Breast epithelium (tissue), 4 donors: ENCODE results near the gene ATP2B2. TPM values are rescaled to one million over a fixed set of nuclear protein-coding genes. Genes with fewer than 3 reads are reported as not detected.
A peak's percentile ranks its signal among the peaks of the same experiment; 100 is the strongest.

ENCODE experiments used
- DNase-seq, 2 donors: peaks; one replicate each; pipeline ENCODE4 v3.0.0-alpha.2; 2019; ENCODE audit warnings: low spot score in 2 of 2
- H3K27ac ChIP-seq, 2 donors: fragments of 200-600 bp; sonication (generic) in 1 of 2; one replicate each; pipeline ENCODE4 v1.5.1; 2016 to 2019; ENCODE audit warnings: mild to moderate bottlenecking in 1 of 2
- H3K27me3 ChIP-seq, 2 donors: fragments of 200-600 bp; sonication (generic) in 1 of 2; one replicate each; pipeline versions ENCODE4 v1.5.1 to v1.6.0; 2017 to 2019; ENCODE audit warnings: control low read depth in 1 of 2, mild to moderate bottlenecking in 1 of 2
- H3K36me3 ChIP-seq: fragments of 200-600 bp; one replicate; pipeline ENCODE4 v1.5.1; 2019
- H3K4me1 ChIP-seq, 2 donors: fragments of 200-600 bp; sonication (generic); one replicate each; pipeline ENCODE4 v1.5.1; 2016 to 2019; ENCODE audit warnings: control low read depth in 1 of 2
- H3K4me3 ChIP-seq, 3 donors: fragments of 200-600 bp; sonication (generic); 1 replicate in 2 of 3; 2 replicates in 1 of 3; pipeline ENCODE4 v1.5.1; 2016 to 2019; ENCODE audit warnings: mild to moderate bottlenecking in 3 of 3, moderate library complexity in 2 of 3
- H3K9me3 ChIP-seq, 2 donors: fragments of 200-600 bp; sonication (generic) in 1 of 2; one replicate each; pipeline ENCODE4 v1.5.1; 2016 to 2019; ENCODE audit warnings: control low read depth in 1 of 2
- CTCF ChIP-seq, 3 donors: fragments of 450-650 bp; IDR thresholded peaks; one replicate each; pipeline ENCODE4 v1.5.1; 2016 to 2017; ENCODE audit warnings: antibody characterized with exemption in 3 of 3, mild to moderate bottlenecking in 3 of 3, moderate library complexity in 3 of 3
- POLR2A ChIP-seq: fragments of 450-650 bp; IDR thresholded peaks from one replicate; pipeline ENCODE4 v1.6.1; 2016; ENCODE audit warnings: antibody characterized with exemption, mild to moderate bottlenecking, moderate library complexity
- POLR2AphosphoS5 ChIP-seq, 3 donors: sonication (generic); formaldehyde crosslinking; IDR thresholded peaks; one replicate each; pipeline ENCODE4 v1.6.1; 2017; ENCODE audit warnings: antibody characterized with exemption in 3 of 3
- intact Hi-C: fragments of 100-400 bp; cut with DNase I; formaldehyde crosslinking; loops from one replicate; pipeline ENCODE4 v1.15.1; 2023; ENCODE audit warnings: low total_unique reads
- total RNA-seq, 3 donors: library from RNA; depleted of rRNA; stranded (reverse); fragments of >200 nt; gene quantifications; one replicate each; pipeline ENCODE4 v1.1.0, GENCODE V29; 2016

ATP2B2 gene
- total RNA-seq, 3 donors from 2014 or later, result under 0.01 to 0.15 TPM; not detected in 1

DNA sequence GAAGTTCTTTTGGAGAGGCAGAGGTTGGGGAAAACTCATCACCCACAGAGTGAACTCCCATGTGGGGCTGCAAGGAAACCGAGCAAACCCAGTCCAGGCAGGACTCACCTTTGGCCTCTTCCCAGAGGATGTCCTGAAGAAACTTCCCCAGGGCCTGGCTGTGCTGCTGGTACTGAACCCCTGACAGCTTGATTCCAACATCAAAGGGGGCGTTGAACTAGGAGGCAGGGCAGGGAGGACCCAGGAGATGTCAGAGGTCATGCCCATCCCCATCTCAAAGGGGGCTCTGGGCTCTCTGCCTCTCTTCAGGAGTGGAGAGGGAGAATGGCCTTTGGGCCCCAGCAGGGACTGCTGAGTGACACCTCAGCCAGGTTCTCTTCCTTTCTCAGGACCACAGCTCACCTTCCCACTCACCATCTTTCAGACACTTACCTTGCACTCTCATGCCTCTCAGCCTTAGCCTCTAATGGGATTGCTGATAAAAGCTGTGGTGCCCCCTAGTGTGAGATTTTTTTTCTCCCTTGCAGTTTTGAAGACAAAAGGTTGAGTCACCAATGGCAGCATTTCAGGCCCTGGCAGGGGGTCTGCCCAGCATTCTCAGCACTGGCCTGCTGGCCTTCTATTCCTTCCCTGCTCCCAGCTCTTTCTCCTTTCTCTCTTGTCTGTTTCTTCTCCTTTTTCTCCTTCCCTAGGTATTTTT is 218.6 kb downstream of the ATP2B2 start:
- Histone ChIP-seq H3K27me3 (no peaks in the 10 kb centered on the region), H3K27ac (peak overlapping the region; percentile 21 to 22), H3K9me3 (no peaks in the 10 kb centered on the region), H3K4me1 (peaks cover 0 to 8% of the 10 kb centered on the region in 2 donors), H3K36me3 (no peaks in the 10 kb centered on the region), H3K4me3 (no peak overlapping the region)
- DNase-seq, result no peak
- TF ChIP-seq POLR2AphosphoS5 (IDR thresholded peaks at IDR 0.05) (no peak), CTCF (IDR thresholded peaks at IDR 0.05) (peak in 1 of 3 donors; percentile 12)
- intact Hi-C loops, result no loop called here

DNA sequence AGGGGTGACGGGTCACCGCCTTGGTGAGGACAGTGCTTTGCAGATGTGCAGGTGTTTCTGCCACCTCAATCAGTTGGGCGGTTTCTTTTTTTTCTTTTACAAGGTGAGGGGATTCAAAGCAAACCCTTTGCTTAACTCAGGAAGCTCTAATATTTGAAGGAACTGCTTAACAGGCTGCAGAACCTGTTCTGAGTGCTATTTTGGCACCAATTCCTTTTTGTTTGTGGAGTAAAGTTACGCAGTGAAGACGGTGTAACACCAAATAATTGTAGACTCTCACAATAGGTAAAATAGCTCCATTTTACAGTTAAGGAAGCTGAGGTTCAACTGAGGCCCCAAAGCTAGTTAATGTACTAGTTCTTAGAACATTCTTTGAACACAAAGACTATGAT is 219.3 kb downstream of the ATP2B2 start:
- no peak for TF ChIP-seq CTCF (IDR thresholded peaks at IDR 0.05)
- TF ChIP-seq POLR2A, result no peak
- no peak for TF ChIP-seq POLR2AphosphoS5 (IDR thresholded peaks at IDR 0.05)
- peak overlapping the region; percentile 21 to 22 for H3K27ac ChIP-seq
- no peaks in the 10 kb centered on the region for H3K36me3 ChIP-seq
- no peaks in the 10 kb centered on the region for H3K9me3 ChIP-seq
- no peak for DNase-seq
- H3K4me3 ChIP-seq, result no peak overlapping the region
- H3K27me3 ChIP-seq, result no peaks in the 10 kb centered on the region
- H3K4me1 ChIP-seq, result peaks cover 0 to 8% of the 10 kb centered on the region in 2 donors
- intact Hi-C loops, result no loop called here

DNA sequence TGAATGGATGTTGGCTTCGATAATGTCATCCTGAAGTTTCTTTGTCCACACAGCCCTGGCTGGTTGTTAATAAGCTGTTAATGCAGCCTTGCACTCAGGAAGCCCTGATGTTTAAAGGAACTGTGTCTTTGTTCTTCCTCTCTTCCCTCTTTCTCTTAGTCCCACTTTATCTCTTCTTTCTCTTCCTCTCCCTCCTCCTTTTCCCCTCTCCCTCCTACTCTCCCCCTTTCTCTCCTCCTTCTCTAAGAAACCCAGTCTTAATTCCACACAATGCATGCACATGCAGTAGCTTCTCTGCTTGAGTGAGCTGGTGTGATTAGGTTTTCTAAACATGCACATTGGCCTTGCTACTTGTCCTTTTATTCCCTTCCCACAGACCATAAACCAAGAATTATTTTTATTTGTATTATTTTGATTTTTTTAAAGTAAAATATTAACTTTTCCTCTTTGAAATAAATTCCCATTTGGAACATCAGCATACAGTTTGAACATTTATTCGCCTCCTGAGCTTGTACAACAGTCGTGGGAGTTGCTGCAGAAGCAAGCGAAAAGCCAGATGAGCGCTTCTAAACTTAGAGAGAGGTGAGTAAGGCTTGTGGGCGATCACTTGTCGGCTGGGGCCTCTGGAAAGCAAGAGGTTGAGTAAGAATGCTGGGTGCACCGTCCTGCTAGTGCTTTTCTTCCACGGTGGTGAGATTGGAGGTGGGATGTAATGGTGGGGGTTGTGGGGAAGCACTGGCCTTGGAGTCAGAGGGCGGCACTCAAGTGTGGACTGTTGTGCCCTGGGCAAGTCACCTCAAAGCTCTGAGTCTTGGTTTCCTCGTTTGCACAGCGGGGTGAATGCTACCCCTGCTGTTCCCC is 219.9 kb downstream of the ATP2B2 start:
- H3K4me1 ChIP-seq, result peaks cover 0 to 8% of the 10 kb centered on the region in 2 donors
- no peaks in the 10 kb centered on the region for H3K27me3 ChIP-seq
- no peak for DNase-seq
- no peak for TF ChIP-seq POLR2A
- TF ChIP-seq POLR2AphosphoS5 (IDR thresholded peaks at IDR 0.05), result no peak
- no peak for TF ChIP-seq CTCF (IDR thresholded peaks at IDR 0.05)
- H3K36me3 ChIP-seq, result no peaks in the 10 kb centered on the region
- H3K27ac ChIP-seq, result no peak overlapping the region
- H3K9me3 ChIP-seq, result no peaks in the 10 kb centered on the region
- intact Hi-C loops, result no loop called here
- H3K4me3 ChIP-seq, result no peak overlapping the region

DNA sequence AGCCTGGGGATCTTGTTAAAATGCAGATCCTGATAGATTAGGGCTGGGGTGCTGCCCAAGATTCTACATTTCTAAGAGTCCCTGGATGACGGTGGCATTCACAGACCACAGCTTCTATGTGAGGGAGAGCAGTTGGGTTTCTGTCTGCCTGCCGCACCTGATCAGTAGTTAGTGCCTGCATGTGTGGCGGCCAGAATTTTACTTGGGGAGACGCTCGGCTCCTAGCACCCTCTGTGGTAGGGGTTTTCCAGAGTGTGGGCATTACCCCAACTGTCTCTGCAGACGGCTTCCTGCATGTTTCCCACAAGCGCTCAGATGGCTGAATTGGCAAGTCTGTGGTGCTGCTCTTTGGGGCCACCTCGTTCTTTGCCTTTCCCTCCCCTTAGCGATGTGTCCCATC is 220.9 kb downstream of the ATP2B2 start:
- TF ChIP-seq POLR2A (no peak), CTCF (IDR thresholded peaks at IDR 0.05) (no peak), POLR2AphosphoS5 (IDR thresholded peaks at IDR 0.05) (no peak)
- intact Hi-C loops, result no loop called here
- Histone ChIP-seq H3K36me3 (no peaks in the 10 kb centered on the region), H3K4me1 (peaks cover 0 to 8% of the 10 kb centered on the region in 2 donors), H3K27ac (peak overlapping the region in 1 of 2 donors; percentile 13), H3K4me3 (no peak overlapping the region), H3K9me3 (no peaks in the 10 kb centered on the region), H3K27me3 (no peaks in the 10 kb centered on the region)
- DNase-seq, result no peak

GRCh38 chr3:10283638-10284037 is 221.7 kb downstream of the ATP2B2 start:
- peaks cover 0 to 8% of the 10 kb centered on the region in 2 donors for H3K4me1 ChIP-seq
- no peaks in the 10 kb centered on the region for H3K27me3 ChIP-seq
- no peaks in the 10 kb centered on the region for H3K9me3 ChIP-seq
- H3K4me3 ChIP-seq, result no peak overlapping the region
- intact Hi-C loops, result no loop called here
- DNase-seq, result peak; percentile 59 to 64
- no peak overlapping the region for H3K27ac ChIP-seq
- H3K36me3 ChIP-seq, result no peaks in the 10 kb centered on the region
- TF ChIP-seq CTCF (IDR thresholded peaks at IDR 0.05), result no peak
- no peak for TF ChIP-seq POLR2A
- TF ChIP-seq POLR2AphosphoS5 (IDR thresholded peaks at IDR 0.05), result no peak
